ENCODE results near the gene PIP5K1B.

The PIP5K1B gene

GRCh38 chr9:68836788-68837187, 131.7 kb downstream of the PIP5K1B start:
- TF ChIP-seq CTCF (IDR thresholded peaks at IDR 0.05; ENCODE audit: low read depth, low read length), result no peak
- H3K4me3 ChIP-seq (ENCODE audit: low read depth, low read length), result no peak overlapping the region

- TF ChIP-seq CTCF (IDR thresholded peaks at IDR 0.05; ENCODE audit: low read depth, low read length), result no peak
- no peak overlapping the region for H3K4me3 ChIP-seq (ENCODE audit: low read depth, low read length)
These were observed 133.2 kb downstream of the PIP5K1B start for GRCh38 chr9:68838245-68838644.

- H3K4me3 ChIP-seq (ENCODE audit: low read depth, low read length), result no peak overlapping the region
- no peak for TF ChIP-seq CTCF (IDR thresholded peaks at IDR 0.05; ENCODE audit: low read depth, low read length)
These were observed 136.4 kb downstream of the PIP5K1B start for GRCh38 chr9:68841276-68842052.

- H3K4me3 ChIP-seq (ENCODE audit: low read depth, low read length), result no peak overlapping the region
- TF ChIP-seq CTCF (IDR thresholded peaks at IDR 0.05; ENCODE audit: low read depth, low read length), result no peak
These were observed 137.5 kb downstream of the PIP5K1B start for GRCh38 chr9:68842568-68842967.

- no peak overlapping the region for H3K4me3 ChIP-seq (ENCODE audit: low read depth, low read length)
- no peak for TF ChIP-seq CTCF (IDR thresholded peaks at IDR 0.05; ENCODE audit: low read depth, low read length)
These were observed 138.2 kb downstream of the PIP5K1B start for GRCh38 chr9:68843239-68843638.

- H3K4me3 ChIP-seq (ENCODE audit: low read depth, low read length), result no peak overlapping the region
- no peak for TF ChIP-seq CTCF (IDR thresholded peaks at IDR 0.05; ENCODE audit: low read depth, low read length)
These were observed 139.1 kb downstream of the PIP5K1B start for GRCh38 chr9:68844157-68844556.
